RWPE1 (cell line): ENCODE results near the gene DSCAM.

Source experiments
- CTCF ChIA-PET: fragments of 350-600 bp; sonication (Branson Sonifier 250); formaldehyde crosslinking; extraction: SDS; loops from one replicate; lab custom pipeline; 2021; lab: Yijun Ruan, JAX
- POLR2A ChIA-PET: fragments of 400-600 bp; formaldehyde crosslinking; extraction: SDS; loops from one replicate; lab custom pipeline; 2020; ENCODE audit warnings: antibody characterized with exemption; ENCODE audit not compliant: low non-redundant PET; lab: Yijun Ruan, JAX
- DNase-seq: peaks from one replicate; pipeline ENCODE4 v3.0.0; 2012; ENCODE audit warnings: low spot score
- H3K27ac ChIP-seq: fragments of 450-650 bp; 2 replicates; pipeline ENCODE4 v1.5.1; 2017
- CTCF ChIP-seq: fragments of 450-650 bp; conservative IDR thresholded peaks from 2 replicates; pipeline ENCODE4 v1.5.1; 2017; ENCODE audit warnings: low read depth, mild to moderate bottlenecking

The DSCAM gene

GRCh38 chr21:40517646-40518045 is 329.3 kb downstream of the DSCAM start:
- TF ChIP-seq CTCF, result no peak
- no peak for DNase-seq
- ChIA-PET POLR2A (no interaction called here), CTCF (no interaction called here)
- no peak overlapping the region for H3K27ac ChIP-seq

- POLR2A ChIA-PET, result no interaction called here
- CTCF ChIA-PET, result no interaction called here
- no peak for TF ChIP-seq CTCF
- DNase-seq, result no peak
- H3K27ac ChIP-seq, result no peak overlapping the region
Measured at GRCh38 chr21:40516335-40516734, 330.6 kb downstream of the DSCAM start.

- peak; percentile 35; the same call in 1 of the 2 replicates for TF ChIP-seq CTCF
- ChIA-PET POLR2A (no interaction called here), CTCF (interaction anchor here (0.6 kb wide), 1 partner anchor 82 kb away, joined by 3 read pairs; no protein-coding TSS in a partner anchor)
- H3K27ac ChIP-seq, result no peak overlapping the region
- DNase-seq, result no peak
Measured at GRCh38 chr21:40512590-40512989, 334.4 kb downstream of the DSCAM start.

GRCh38 chr21:40507978-40508377 is 339.0 kb downstream of the DSCAM start:
- TF ChIP-seq CTCF, result no peak
- H3K27ac ChIP-seq, result no peak overlapping the region
- ChIA-PET CTCF (no interaction called here), POLR2A (no interaction called here)
- peak; percentile 57 for DNase-seq

- ChIA-PET CTCF (no interaction called here), POLR2A (no interaction called here)
- no peak for TF ChIP-seq CTCF
Measured at GRCh38 chr21:40505681-40506080, 341.3 kb downstream of the DSCAM start.

GRCh38 chr21:40505244-40505643 is 341.7 kb downstream of the DSCAM start:
- ChIA-PET CTCF (no interaction called here), POLR2A (no interaction called here)
- no peak overlapping the region for H3K27ac ChIP-seq
- TF ChIP-seq CTCF, result no peak
- DNase-seq, result no peak

More at GRCh38 chr21:40505681-40506080, 341.3 kb downstream of the DSCAM start:
- DNase-seq, result no peak
- no peak overlapping the region for H3K27ac ChIP-seq
